K562 (cell line): ENCODE data around the gene TMED8. TPM values are rescaled to one million over a fixed set of nuclear protein-coding genes. Genes with fewer than 3 reads are reported as not detected.

Experiments
- ATAC-seq: fragments of 200-7000 bp; cut with Tn5 transposase; 3 replicates; pipeline ENCODE4 v1.9.1; 2020; ENCODE audit warnings: moderate library complexity
- BruUV-seq: library from RNA; stranded (reverse); fragments of 400-500 nt; replicated peaks from 2 replicates; lab custom pipeline; 2021; lab: Mats Ljungman, UMichigan
- CTCF ChIA-PET: fragments of 300-600 bp; formaldehyde crosslinking; extraction: SDS; loops from one replicate; lab custom pipeline; 2021; ENCODE audit warnings: low intra/inter-chr PET ratio; lab: Yijun Ruan, JAX
- POLR2A ChIA-PET: fragments of 300-600, 350-650 bp; sonication (Branson Sonifier 250); formaldehyde crosslinking; extraction: SDS; loops from one replicate; lab custom pipeline; 2021; ENCODE audit warnings: antibody characterized with exemption, inconsistent platforms; lab: Yijun Ruan, JAX
- DNase-seq, 4 experiments: peaks; one replicate each; pipeline versions ENCODE4 v3.0.0 to v3.0.0-alpha.2; 2011 to 2018; ENCODE audit warnings: low spot score in 3 of 4, mixed read lengths in 3 of 4; ENCODE audit errors: extremely low read depth in 1 of 4
- FAIRE-seq: peaks from 2 replicates; lab custom pipeline; 2011; peaks lifted over from hg19 to GRCh38; lab: Jason Lieb, UNC
- H2AFZ ChIP-seq: 2 replicates; pipeline ENCODE4 v1.6.0; 2011; ENCODE audit warnings: low read depth, low read length, control low read depth, inconsistent platforms
- H3K27ac ChIP-seq: fragments of 200-600 bp; 3 replicates; pipeline ENCODE4 v1.8.0; 2011; ENCODE audit warnings: low read depth, mild to moderate bottlenecking, control low read depth, inconsistent platforms, low read length, moderate library complexity, mixed read lengths; ENCODE audit errors: extremely low read depth
- H3K27me3 ChIP-seq, 2 experiments: fragments of 300-600 bp in 1 of 2; 2 replicates in 1 of 2; 3 replicates in 1 of 2; pipeline versions ENCODE4 v1.6.0 to v1.8.0; 2011; ENCODE audit warnings: inconsistent platforms in 2 of 2, low read length in 2 of 2, mild to moderate bottlenecking in 1 of 2, mixed read lengths in 1 of 2, moderate library complexity in 1 of 2; ENCODE audit not compliant: control insufficient read depth in 2 of 2, insufficient read depth in 2 of 2
- H3K36me3 ChIP-seq: fragments of 300-600 bp; 3 replicates; pipeline ENCODE4 v1.8.0; 2011; ENCODE audit warnings: mild to moderate bottlenecking, low read length, inconsistent platforms; ENCODE audit not compliant: control insufficient read depth, insufficient read depth
- H3K4me1 ChIP-seq, 2 experiments: fragments of 200-600 bp in 1 of 2; replicated peaks in 1 of 2; 2 replicates in 1 of 2; 3 replicates in 1 of 2; pipeline versions ENCODE4 v1.5.1 to v1.8.0; 2011; ENCODE audit warnings: inconsistent platforms in 2 of 2, low read length in 2 of 2, mild to moderate bottlenecking in 1 of 2, mixed read lengths in 1 of 2, moderate library complexity in 1 of 2; ENCODE audit not compliant: control insufficient read depth in 2 of 2, insufficient read depth in 2 of 2
- H3K4me2 ChIP-seq: 2 replicates; pipeline ENCODE4 v1.6.1; 2011; ENCODE audit warnings: low read length, control low read depth, inconsistent platforms, mixed read lengths; ENCODE audit not compliant: insufficient read depth
- H3K4me3 ChIP-seq: fragments of 200-600 bp; sonication (generic), shearing (Covaris generic); 2 replicates; pipeline ENCODE4 v1.5.1; 2016; ENCODE audit warnings: control low read depth, inconsistent platforms
- H3K79me2 ChIP-seq: fragments of 200-600 bp; 3 replicates; pipeline ENCODE4 v1.8.0; 2011; ENCODE audit warnings: low read length, inconsistent platforms; ENCODE audit not compliant: control insufficient read depth, insufficient read depth
- H3K9ac ChIP-seq, 2 experiments: 2 replicates each; pipeline versions ENCODE4 v1.6.0 to v1.6.1; 2011; ENCODE audit warnings: low read depth in 2 of 2, low read length in 2 of 2, control low read depth in 1 of 2, inconsistent platforms in 1 of 2, mild to moderate bottlenecking in 1 of 2, mixed read lengths in 1 of 2; ENCODE audit not compliant: insufficient read depth in 1 of 2
- H3K9me1 ChIP-seq: one replicate; pipeline ENCODE4 v1.6.0; 2011; ENCODE audit warnings: inconsistent platforms, mild to moderate bottlenecking, low read length, moderate library complexity; ENCODE audit not compliant: control insufficient read depth, insufficient read depth
- H3K9me3 ChIP-seq: replicated peaks from 2 replicates; pipeline ENCODE4 v1.5.1; 2011; ENCODE audit warnings: low read depth, low read length, inconsistent platforms; ENCODE audit not compliant: control insufficient read depth, insufficient read depth
- H4K20me1 ChIP-seq: replicated peaks from 2 replicates; pipeline ENCODE4 v1.6.1; 2011; ENCODE audit warnings: low read length, inconsistent platforms, mixed read lengths; ENCODE audit not compliant: control insufficient read depth, insufficient read depth
- CSDE1 ChIP-seq, 2 experiments: fragments of 450-650 bp; IDR thresholded peaks; 2 replicates each; pipeline ENCODE4 v1.6.1; 2016; ENCODE audit warnings: mild to moderate bottlenecking in 1 of 2
- CXXC5 ChIP-seq: fragments of 250-450 bp; sonication (Bioruptor Pico); IDR thresholded peaks from 2 replicates; pipeline ENCODE4 v1.8.0; 2022; ENCODE audit warnings: inconsistent platforms, mild to moderate bottlenecking, moderate library complexity
- HDAC2 ChIP-seq: fragments of 450-650 bp; IDR thresholded peaks from 2 replicates; pipeline ENCODE4 v1.6.1; 2016; ENCODE audit warnings: mild to moderate bottlenecking
- HMG20B ChIP-seq: fragments of 250-450 bp; sonication (Bioruptor Pico); IDR thresholded peaks from 2 replicates; pipeline ENCODE4 v1.5.0; 2021; ENCODE audit warnings: mild to moderate bottlenecking
- ZBTB1 ChIP-seq: sonication (generic); formaldehyde crosslinking; IDR thresholded peaks from 2 replicates; pipeline ENCODE4 v1.8.1; 2023; ENCODE audit warnings: missing genetic modification reagents, low read depth, mild to moderate bottlenecking, borderline replicate concordance
- ZNF24 ChIP-seq: fragments of 450-650 bp; IDR thresholded peaks from 2 replicates; pipeline ENCODE4 v1.6.1; 2016
- ZNF253 ChIP-seq: fragments of 250-450 bp; sonication (Bioruptor Pico); conservative IDR thresholded peaks from 2 replicates; pipeline ENCODE4 v1.6.1; 2021; ENCODE audit warnings: mild to moderate bottlenecking
- ZNF57 ChIP-seq: fragments of 450-650 bp; formaldehyde crosslinking; IDR thresholded peaks from 2 replicates; pipeline ENCODE4 v1.4.0; 2020; ENCODE audit warnings: mild to moderate bottlenecking, moderate library complexity
- WGBS: fragments of 100-300 bp; shearing (Covaris generic); methylation state at CpG from one replicate; pipeline ENCODE4 v1.1.6; 2016; ENCODE audit warnings: low coverage, mixed read lengths; ENCODE audit not compliant: insufficient coverage; ENCODE audit errors: missing lambda C conversion rate; 5-methylcytosine and 5-hydroxymethylcytosine counted together
- in situ Hi-C: fragments of 300-500 bp; cut with MboI; formaldehyde crosslinking; loops from 4 replicates; pipeline ENCODE4 v1.15.0; 2018; ENCODE audit warnings: inconsistent platforms, mixed read lengths
- intact Hi-C: fragments of 100-400 bp; cut with micrococcal nuclease; formaldehyde crosslinking; loops from 2 replicates; pipeline ENCODE4 v1.14.2; 2022
- polyA plus RNA-seq, 8 experiments: library from polyadenylated mRNA; depleted of rRNA in 4 of 8; stranded (reverse) in 5 of 8; unstranded in 3 of 8; fragments of >200 nt; fragmentation: Nextera tagmentation in 2 of 8; fragmentation: Illumina TruSeq in 1 of 8; extraction: Ambion mirVana in 2 of 8; extraction: Trizol in 1 of 8; gene quantifications; 2 replicates each; pipeline versions ENCODE4 v1.2.1 to v1.2.3, GENCODE V29; 2011 to 2014; ENCODE audit warnings: inconsistent platforms in 1 of 8, missing spikeins in 1 of 8
- total RNA-seq, 7 experiments: library from RNA; depleted of rRNA in 6 of 7; stranded (reverse); fragments of >200 nt in 6 of 7; fragmentation: Illumina TruSeq in 2 of 7; extraction: Trizol in 2 of 7; gene quantifications; 2 replicates each; pipeline versions ENCODE4 v1.2.1 to v1.2.3, GENCODE V29; 2011 to 2021; ENCODE audit warnings: low replicate concordance in 1 of 7
- TF ChIP-seq, protein P1 (sequence below), 2 experiments: fragments of 450-650 bp in 1 of 2; IDR thresholded peaks; 2 replicates each; pipeline ENCODE4 v1.6.1; 2011 to 2017; ENCODE audit warnings: low read depth in 2 of 2, antibody characterized with exemption in 1 of 2, borderline replicate concordance in 1 of 2, low read length in 1 of 2, mild to moderate bottlenecking in 1 of 2, mixed read lengths in 1 of 2; ENCODE audit not compliant: control insufficient read depth in 1 of 2
- TF ChIP-seq, protein P2 (sequence below), 2 experiments: fragments of 200-800 bp in 1 of 2; sonication (Bioruptor generic) in 1 of 2; sonication (generic) in 1 of 2; formaldehyde crosslinking in 1 of 2; IDR thresholded peaks in 1 of 2; conservative IDR thresholded peaks in 1 of 2; 2 replicates each; pipeline versions ENCODE4 v1.5.0 to v1.6.1; 2016 to 2020; ENCODE audit warnings: missing compliant biosample characterization in 1 of 2, missing genetic modification characterization in 1 of 2, missing genetic modification reagents in 1 of 2
- TF ChIP-seq, protein P3 (sequence below): sonication (generic); formaldehyde crosslinking; IDR thresholded peaks from 2 replicates; pipeline ENCODE4 v1.8.1; 2023; ENCODE audit warnings: mild to moderate bottlenecking, missing genetic modification reagents, moderate library complexity

Gene TMED8
- total and polyA plus RNA-seq, 9 of the 15 experiments (the other 6 are each of a cell fraction or from before 2014, with no cell fraction given), result 3.3 to 17.4 (median 12.0) TPM

DNA sequence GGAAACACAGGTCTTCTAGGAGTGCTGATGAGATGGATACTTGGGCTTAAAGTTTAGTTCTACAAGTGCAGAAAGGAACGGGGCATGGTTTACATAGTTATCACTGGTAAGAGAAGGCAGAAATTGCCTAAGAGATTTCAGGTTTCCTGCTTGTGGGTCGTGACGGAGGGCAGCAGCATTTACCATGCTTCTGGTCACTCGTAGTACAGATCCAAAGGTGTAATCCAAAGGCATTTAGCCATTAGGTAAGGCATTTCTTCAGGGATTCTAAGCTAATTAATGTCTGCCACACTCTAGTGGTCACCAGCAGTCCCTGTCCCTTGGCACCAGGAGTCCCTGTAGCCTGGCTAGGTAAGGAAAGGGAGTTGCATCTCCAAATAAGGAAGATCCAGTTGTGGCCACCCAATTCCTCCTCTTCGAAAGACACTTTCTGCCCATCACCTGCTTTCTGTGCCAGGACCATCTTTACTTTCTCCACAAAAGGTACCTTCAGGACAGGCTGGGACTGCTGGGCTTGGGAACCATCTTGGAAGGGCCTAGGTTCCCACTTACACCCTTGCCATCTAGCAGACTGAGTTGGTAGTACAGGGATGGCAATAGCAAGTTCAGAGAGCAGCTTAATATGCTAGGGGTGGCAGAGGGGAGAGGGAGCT, 54.5 kb downstream of the TMED8 start (continued):
- TF ChIP-seq, protein P1, sequence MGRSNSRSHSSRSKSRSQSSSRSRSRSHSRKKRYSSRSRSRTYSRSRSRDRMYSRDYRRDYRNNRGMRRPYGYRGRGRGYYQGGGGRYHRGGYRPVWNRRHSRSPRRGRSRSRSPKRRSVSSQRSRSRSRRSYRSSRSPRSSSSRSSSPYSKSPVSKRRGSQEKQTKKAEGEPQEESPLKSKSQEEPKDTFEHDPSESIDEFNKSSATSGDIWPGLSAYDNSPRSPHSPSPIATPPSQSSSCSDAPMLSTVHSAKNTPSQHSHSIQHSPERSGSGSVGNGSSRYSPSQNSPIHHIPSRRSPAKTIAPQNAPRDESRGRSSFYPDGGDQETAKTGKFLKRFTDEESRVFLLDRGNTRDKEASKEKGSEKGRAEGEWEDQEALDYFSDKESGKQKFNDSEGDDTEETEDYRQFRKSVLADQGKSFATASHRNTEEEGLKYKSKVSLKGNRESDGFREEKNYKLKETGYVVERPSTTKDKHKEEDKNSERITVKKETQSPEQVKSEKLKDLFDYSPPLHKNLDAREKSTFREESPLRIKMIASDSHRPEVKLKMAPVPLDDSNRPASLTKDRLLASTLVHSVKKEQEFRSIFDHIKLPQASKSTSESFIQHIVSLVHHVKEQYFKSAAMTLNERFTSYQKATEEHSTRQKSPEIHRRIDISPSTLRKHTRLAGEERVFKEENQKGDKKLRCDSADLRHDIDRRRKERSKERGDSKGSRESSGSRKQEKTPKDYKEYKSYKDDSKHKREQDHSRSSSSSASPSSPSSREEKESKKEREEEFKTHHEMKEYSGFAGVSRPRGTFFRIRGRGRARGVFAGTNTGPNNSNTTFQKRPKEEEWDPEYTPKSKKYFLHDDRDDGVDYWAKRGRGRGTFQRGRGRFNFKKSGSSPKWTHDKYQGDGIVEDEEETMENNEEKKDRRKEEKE (IDR thresholded peaks at IDR 0.05; ENCODE audit: borderline replicate concordance in 1 of 2, control insufficient read depth in 1 of 2, low read depth in 2 of 2, low read length in 1 of 2), result no peak

DNA sequence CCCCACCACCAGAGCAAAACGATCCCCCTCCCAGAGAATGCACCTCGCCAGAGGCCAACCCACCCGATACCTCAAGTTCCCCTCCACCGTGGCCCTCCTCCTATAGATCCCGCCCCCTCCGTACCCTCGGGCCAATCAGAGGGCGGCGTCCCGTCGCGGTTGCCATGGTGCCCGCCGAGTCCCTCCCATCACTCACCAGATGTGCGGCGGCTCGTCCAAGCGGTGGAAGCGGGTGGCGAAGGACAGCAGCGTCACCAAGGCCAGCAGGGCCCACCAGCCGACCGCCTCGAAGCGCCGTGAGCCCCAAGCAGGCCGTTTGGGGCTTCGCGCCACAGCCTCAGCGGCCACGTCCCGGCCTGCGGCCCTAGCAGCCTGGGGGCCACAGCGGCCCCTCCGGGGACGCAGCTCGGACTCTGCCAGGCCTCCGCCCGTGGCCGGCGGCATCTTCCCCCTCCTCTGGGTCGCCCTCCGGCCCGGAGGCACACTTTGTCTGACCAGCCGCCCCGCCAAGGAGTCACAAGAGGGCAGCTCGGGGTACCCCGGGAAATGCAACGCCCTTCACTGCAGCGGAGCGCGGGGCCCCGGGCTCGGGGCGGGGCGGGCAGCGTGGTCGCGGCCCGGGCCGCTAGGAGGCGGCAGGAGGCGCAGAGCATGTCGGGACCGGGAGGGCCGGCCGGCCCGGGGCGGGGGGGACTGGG, 56.5 kb downstream of the TMED8 start, which contains the start of gene POMT2:
Gene POMT2, minus strand, starts transcription at position 646 of the 698 bp plus-strand sequence. Its CDS starts 202 bp downstream, at position 444.
- CTCF ChIA-PET, result interaction anchor here (0.6 kb wide), 1 partner anchor 38 kb away, joined by 5 read pairs; no protein-coding TSS in a partner anchor
- in situ Hi-C loops, result no loop called here
- WGBS, result 0% methylated on average over 28 of the region's 69 CpGs
- intact Hi-C loops, result loop anchor here (2.0 to 10.0 kb wide), 5 partner anchors 57 to 284 kb away; partner anchors contain the start of genes AHSA1, SAMD15 and TMED8
- POLR2A ChIA-PET, result interaction anchor here (0.8 to 1.0 kb wide), 3 partner anchors 118 to 288 kb away, joined by 3 to 4 read pairs (median 4); no protein-coding TSS in a partner anchor
- Histone ChIP-seq H3K27ac (peak within 1 kb of the TSS; percentile 95), H3K4me3 (peak within 1 kb of the TSS; percentile 98), H3K36me3 (no peaks in the 10 kb centered on the region), H3K9ac (peak within 1 kb of the TSS; percentile 92 to 99), H3K9me1 (peaks cover 3% of the 10 kb centered on the region), H3K79me2 (peaks cover 20% of the 10 kb centered on the region; the same call in 2 of the 3 replicates), H3K4me1 (peaks cover 10 to 11% of the 10 kb centered on the region in 2 experiments; a peak in 4 of 5 replicates), H3K9me3 (no peaks in the 10 kb centered on the region), H3K4me2 (peak within 1 kb of the TSS; percentile 85), H4K20me1 (0 out of 2 replicates have a peak, but pooled peaks cover 3% of the 10 kb centered on the region), H2AFZ (peak within 1 kb of the TSS; percentile 99), H3K27me3 (no peaks in the 10 kb centered on the region)
- BruUV-seq, result no TSS peak
- peak; percentile 87 for FAIRE-seq
- ATAC-seq, result peak; percentile 85
- DNase-seq, result peak; percentile 90 to 93 (median 92)
- TF ChIP-seq ZNF57 (no peak), ZBTB1 (CRISPR knock-in tag) (no peak), HMG20B (no peak), CXXC5 (CRISPR knock-in tag) (peak; percentile 50), ZNF253 (no peak), HDAC2 (no peak), ZNF24 (no peak), CSDE1 (IDR thresholded peaks at IDR 0.05) (peak in 1 of 2 experiments; percentile 79; a peak in 2 of 4 replicates)
- TF ChIP-seq, protein P2, sequence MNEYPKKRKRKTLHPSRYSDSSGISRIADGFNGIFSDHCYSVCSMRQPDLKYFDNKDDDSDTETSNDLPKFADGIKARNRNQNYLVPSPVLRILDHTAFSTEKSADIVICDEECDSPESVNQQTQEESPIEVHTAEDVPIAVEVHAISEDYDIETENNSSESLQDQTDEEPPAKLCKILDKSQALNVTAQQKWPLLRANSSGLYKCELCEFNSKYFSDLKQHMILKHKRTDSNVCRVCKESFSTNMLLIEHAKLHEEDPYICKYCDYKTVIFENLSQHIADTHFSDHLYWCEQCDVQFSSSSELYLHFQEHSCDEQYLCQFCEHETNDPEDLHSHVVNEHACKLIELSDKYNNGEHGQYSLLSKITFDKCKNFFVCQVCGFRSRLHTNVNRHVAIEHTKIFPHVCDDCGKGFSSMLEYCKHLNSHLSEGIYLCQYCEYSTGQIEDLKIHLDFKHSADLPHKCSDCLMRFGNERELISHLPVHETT (CRISPR knock-in tag; conservative IDR thresholded peaks at IDR 0.05 in 1 of 2, IDR thresholded peaks at IDR 0.05 in 1 of 2), result peak in 1 of 2 experiments; percentile 97; a peak in 2 of 4 replicates
- TF ChIP-seq, protein P3, sequence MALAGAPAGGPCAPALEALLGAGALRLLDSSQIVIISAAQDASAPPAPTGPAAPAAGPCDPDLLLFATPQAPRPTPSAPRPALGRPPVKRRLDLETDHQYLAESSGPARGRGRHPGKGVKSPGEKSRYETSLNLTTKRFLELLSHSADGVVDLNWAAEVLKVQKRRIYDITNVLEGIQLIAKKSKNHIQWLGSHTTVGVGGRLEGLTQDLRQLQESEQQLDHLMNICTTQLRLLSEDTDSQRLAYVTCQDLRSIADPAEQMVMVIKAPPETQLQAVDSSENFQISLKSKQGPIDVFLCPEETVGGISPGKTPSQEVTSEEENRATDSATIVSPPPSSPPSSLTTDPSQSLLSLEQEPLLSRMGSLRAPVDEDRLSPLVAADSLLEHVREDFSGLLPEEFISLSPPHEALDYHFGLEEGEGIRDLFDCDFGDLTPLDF (CRISPR knock-in tag), result no peak
